MCF 10A (cell line): ENCODE results near the gene PPIF. TPM values are rescaled to one million over a fixed set of nuclear protein-coding genes. Genes with fewer than 3 reads are reported as not detected.

Experiments
- BruUV-seq: library from RNA; stranded (reverse); fragments of 400-500 nt; replicated peaks from 2 replicates; lab custom pipeline; 2021; lab: Mats Ljungman, UMichigan
- CTCF ChIA-PET: fragments of 300-600 bp; sonication (Branson Sonifier 250); formaldehyde crosslinking; extraction: SDS; loops from one replicate; lab custom pipeline; 2021; ENCODE audit warnings: antibody characterized with exemption, inconsistent platforms; lab: Yijun Ruan, JAX
- POLR2A ChIA-PET: fragments of 300-600, 350-650 bp; sonication (Branson Sonifier 250); formaldehyde crosslinking; extraction: SDS; loops from one replicate; lab custom pipeline; 2020; ENCODE audit warnings: antibody characterized with exemption, inconsistent platforms; lab: Yijun Ruan, JAX
- DNase-seq: peaks from one replicate; pipeline ENCODE4 v3.0.0-alpha.2; 2018; ENCODE audit not compliant: unreplicated experiment
- H3K27ac Mint-ChIP-seq: one replicate; pipeline ENCODE4 v1.8.0; 2022; ENCODE audit warnings: mild to moderate bottlenecking, low read depth, mixed read lengths; ENCODE audit not compliant: unreplicated experiment
- H3K27me3 Mint-ChIP-seq: one replicate; pipeline ENCODE4 v1.8.0; 2022; ENCODE audit warnings: mixed read lengths; ENCODE audit not compliant: insufficient read depth, unreplicated experiment
- H3K36me3 Mint-ChIP-seq: one replicate; pipeline ENCODE4 v1.8.0; 2022; ENCODE audit warnings: mild to moderate bottlenecking, moderate library complexity, mixed read lengths; ENCODE audit not compliant: insufficient read depth, unreplicated experiment
- H3K4me1 Mint-ChIP-seq: one replicate; pipeline ENCODE4 v1.8.0; 2022; ENCODE audit warnings: mixed read lengths; ENCODE audit not compliant: insufficient read depth, unreplicated experiment
- H3K4me3 Mint-ChIP-seq: one replicate; pipeline ENCODE4 v1.8.0; 2022; ENCODE audit warnings: mild to moderate bottlenecking, moderate library complexity, mixed read lengths; ENCODE audit not compliant: unreplicated experiment
- H3K9me3 Mint-ChIP-seq: one replicate; pipeline ENCODE4 v1.8.0; 2022; ENCODE audit warnings: mixed read lengths; ENCODE audit not compliant: unreplicated experiment
- intact Hi-C: fragments of 100-400 bp; cut with micrococcal nuclease; formaldehyde crosslinking; loops from 2 replicates; pipeline ENCODE4 v1.14.1; 2022
- total RNA-seq: library from RNA; stranded (reverse); gene quantifications from 2 replicates; pipeline ENCODE4 v1.2.3, GENCODE V29; 2022
- TF ChIP-seq, protein P1 (sequence below): fragments of 200-600 bp; IDR thresholded peaks from one replicate; pipeline ENCODE4 v1.8.0; 2022; ENCODE audit warnings: antibody characterized with exemption, mild to moderate bottlenecking; ENCODE audit not compliant: unreplicated experiment

The PPIF gene
- total RNA-seq, 1 experiment from 2014 or later = 76.5 TPM

DNA sequence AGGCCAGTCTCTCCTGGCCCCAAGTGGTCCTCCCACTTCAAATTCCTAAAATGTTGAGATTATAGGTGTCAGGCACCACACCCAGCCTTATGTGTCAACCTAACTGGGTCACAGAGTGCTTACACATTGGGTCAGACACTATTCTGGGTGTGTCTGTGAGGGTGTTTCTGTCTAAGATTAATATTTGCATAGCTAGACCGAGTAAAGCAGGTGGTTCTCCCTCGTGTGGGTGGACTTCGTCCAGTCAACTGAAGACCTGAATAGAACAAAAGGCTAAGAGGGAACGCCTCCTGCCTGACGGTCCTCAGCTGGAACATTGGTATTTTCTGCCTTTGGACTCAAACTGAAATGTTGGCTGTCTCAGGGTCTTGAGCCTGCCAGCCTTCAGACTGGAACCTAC is 11.5 kb downstream of the PPIF start:
- ChIA-PET POLR2A (interaction anchor here (2.3 kb wide), 1 partner anchor 10 kb away, joined by 7 read pairs; no protein-coding TSS in a partner anchor), CTCF (interaction anchor here (1.4 kb wide), 1 partner anchor 11 kb away, joined by 5 read pairs; the partner anchor contains the start of gene PPIF)
- Mint-ChIP-seq H3K27ac (no peak overlapping the region), H3K36me3 (peaks cover 21% of the 10 kb centered on the region), H3K9me3 (no peaks in the 10 kb centered on the region), H3K4me1 (no peaks in the 10 kb centered on the region), H3K27me3 (peaks cover 35% of the 10 kb centered on the region), H3K4me3 (no peak overlapping the region)
- intact Hi-C loops = no loop called here
- no TSS peak for BruUV-seq
- TF ChIP-seq, protein P1, sequence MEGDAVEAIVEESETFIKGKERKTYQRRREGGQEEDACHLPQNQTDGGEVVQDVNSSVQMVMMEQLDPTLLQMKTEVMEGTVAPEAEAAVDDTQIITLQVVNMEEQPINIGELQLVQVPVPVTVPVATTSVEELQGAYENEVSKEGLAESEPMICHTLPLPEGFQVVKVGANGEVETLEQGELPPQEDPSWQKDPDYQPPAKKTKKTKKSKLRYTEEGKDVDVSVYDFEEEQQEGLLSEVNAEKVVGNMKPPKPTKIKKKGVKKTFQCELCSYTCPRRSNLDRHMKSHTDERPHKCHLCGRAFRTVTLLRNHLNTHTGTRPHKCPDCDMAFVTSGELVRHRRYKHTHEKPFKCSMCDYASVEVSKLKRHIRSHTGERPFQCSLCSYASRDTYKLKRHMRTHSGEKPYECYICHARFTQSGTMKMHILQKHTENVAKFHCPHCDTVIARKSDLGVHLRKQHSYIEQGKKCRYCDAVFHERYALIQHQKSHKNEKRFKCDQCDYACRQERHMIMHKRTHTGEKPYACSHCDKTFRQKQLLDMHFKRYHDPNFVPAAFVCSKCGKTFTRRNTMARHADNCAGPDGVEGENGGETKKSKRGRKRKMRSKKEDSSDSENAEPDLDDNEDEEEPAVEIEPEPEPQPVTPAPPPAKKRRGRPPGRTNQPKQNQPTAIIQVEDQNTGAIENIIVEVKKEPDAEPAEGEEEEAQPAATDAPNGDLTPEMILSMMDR = no peak
- DNase-seq = no peak

DNA sequence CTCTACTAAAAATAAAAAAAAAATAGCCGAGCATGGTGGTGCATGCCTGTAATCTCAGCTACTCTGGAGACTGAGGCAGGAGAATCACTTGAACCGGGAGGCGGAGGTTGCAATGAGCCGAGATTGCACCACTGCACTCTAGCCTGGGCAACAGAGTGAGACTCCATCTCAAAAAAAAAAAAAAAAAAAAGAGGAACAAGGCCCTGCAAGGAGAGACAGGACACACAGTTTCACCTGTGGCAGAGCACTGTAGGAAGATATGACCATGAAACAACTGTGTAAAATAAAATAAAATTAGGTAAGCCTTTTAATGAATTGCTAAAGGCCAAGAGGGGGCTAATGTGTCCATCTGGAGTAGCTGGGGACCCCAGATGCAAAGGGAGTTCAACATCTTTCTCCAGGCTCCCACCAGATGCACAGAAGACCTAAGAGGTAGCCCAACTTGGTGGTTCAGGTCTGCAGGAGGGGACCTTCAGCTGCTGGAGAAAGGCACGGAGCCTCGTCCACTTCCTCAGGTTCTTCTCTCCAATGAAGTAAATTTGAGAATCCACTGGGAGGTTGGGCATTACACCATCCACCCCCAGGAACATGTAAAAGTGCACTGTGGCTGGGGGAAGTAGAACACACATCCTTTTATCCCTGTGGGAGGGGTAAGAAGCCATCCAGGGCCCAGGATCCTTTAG is 12.7 kb downstream of the PPIF start:
- no peak overlapping the region for H3K4me3 Mint-ChIP-seq
- no peaks in the 10 kb centered on the region for H3K4me1 Mint-ChIP-seq
- H3K27me3 Mint-ChIP-seq = peaks cover 47% of the 10 kb centered on the region
- no peak for DNase-seq
- ChIA-PET POLR2A (no interaction called here), CTCF (interaction anchor here (1.2 kb wide), 1 partner anchor 15 kb away, joined by 5 read pairs; no protein-coding TSS in a partner anchor)
- TF ChIP-seq, protein P1 = no peak
- intact Hi-C loops = no loop called here
- no peaks in the 10 kb centered on the region for H3K9me3 Mint-ChIP-seq
- H3K36me3 Mint-ChIP-seq = peaks cover 10% of the 10 kb centered on the region
- no TSS peak for BruUV-seq
- no peak overlapping the region for H3K27ac Mint-ChIP-seq

DNA sequence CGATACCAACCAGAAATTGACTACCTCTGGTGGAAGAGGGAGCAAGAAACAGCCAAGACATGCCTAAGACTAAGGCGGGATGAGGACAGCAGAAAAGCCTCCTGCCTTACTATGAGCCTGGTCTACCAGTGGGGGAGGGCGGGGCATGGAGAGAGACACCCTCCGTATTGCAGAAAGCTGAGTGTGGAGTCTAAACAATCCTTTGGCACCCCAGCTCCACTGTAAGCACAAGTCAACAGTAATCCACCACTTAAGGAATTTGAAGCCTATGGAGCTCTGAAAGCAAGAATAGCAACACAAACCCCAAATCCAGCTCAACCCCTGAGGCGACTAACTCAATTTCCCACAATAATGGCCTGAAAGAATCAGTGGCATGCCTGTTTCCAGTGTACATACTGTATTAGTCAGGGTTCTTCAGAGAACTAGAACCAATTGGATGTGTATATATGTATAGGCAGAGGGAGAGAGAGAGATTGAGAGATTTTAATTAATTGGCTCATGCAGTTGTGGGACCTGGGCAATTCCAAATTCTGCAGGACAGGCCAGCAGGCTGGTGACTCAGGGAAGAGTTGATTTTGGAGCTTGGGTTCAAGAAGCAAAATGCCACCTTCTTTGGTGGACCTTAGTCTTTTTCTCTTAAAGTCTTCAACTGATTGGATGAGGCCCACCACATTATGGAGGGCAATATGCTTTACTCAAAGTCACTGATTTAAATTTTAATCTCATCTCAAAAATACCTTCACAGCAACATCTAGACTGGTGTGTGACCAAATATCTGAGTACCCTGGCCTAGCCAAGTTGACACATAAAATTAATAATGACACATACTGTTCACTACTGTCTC is 13.5 kb downstream of the PPIF start:
- no peak for DNase-seq
- Mint-ChIP-seq H3K9me3 (no peaks in the 10 kb centered on the region), H3K27me3 (peaks cover 52% of the 10 kb centered on the region), H3K4me1 (no peaks in the 10 kb centered on the region), H3K27ac (no peak overlapping the region), H3K36me3 (peaks cover 10% of the 10 kb centered on the region), H3K4me3 (no peak overlapping the region)
- TF ChIP-seq, protein P1 = no peak
- ChIA-PET CTCF (interaction anchor here (1.2 kb wide), 1 partner anchor 14 kb away, joined by 5 read pairs; no protein-coding TSS in a partner anchor), POLR2A (interaction anchor here (1.1 kb wide), 1 partner anchor 13 kb away, joined by 3 read pairs; no protein-coding TSS in a partner anchor)
- intact Hi-C loops = no loop called here
- no TSS peak for BruUV-seq
